Measurements from ENCODE around the gene LTBP1.

- TF ChIP-seq CTCF (IDR thresholded peaks at IDR 0.05), result no peak
- TF ChIP-seq, protein P1, sequence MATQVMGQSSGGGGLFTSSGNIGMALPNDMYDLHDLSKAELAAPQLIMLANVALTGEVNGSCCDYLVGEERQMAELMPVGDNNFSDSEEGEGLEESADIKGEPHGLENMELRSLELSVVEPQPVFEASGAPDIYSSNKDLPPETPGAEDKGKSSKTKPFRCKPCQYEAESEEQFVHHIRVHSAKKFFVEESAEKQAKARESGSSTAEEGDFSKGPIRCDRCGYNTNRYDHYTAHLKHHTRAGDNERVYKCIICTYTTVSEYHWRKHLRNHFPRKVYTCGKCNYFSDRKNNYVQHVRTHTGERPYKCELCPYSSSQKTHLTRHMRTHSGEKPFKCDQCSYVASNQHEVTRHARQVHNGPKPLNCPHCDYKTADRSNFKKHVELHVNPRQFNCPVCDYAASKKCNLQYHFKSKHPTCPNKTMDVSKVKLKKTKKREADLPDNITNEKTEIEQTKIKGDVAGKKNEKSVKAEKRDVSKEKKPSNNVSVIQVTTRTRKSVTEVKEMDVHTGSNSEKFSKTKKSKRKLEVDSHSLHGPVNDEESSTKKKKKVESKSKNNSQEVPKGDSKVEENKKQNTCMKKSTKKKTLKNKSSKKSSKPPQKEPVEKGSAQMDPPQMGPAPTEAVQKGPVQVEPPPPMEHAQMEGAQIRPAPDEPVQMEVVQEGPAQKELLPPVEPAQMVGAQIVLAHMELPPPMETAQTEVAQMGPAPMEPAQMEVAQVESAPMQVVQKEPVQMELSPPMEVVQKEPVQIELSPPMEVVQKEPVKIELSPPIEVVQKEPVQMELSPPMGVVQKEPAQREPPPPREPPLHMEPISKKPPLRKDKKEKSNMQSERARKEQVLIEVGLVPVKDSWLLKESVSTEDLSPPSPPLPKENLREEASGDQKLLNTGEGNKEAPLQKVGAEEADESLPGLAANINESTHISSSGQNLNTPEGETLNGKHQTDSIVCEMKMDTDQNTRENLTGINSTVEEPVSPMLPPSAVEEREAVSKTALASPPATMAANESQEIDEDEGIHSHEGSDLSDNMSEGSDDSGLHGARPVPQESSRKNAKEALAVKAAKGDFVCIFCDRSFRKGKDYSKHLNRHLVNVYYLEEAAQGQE (IDR thresholded peaks at IDR 0.05; ENCODE audit: insufficient read depth in 1 of 2, low read depth in 2 of 2, low read length in 1 of 2), result no peak
- TF ChIP-seq POLR2AphosphoS5 (IDR thresholded peaks at IDR 0.05; ENCODE audit: low read depth, low read length), result no peak
These were observed 112.9 kb downstream of the LTBP1 start for GRCh38 chr2:33059471-33060156.

All from Panc1 (cell line).